Activated T-cell treated with anti-CD3 and anti-CD28 coated beads for 24 hours (primary cell): Measurements from ENCODE around the gene HOMEZ.

ENCODE experiments used
- DNase-seq: peaks from one replicate; pipeline ENCODE4 v3.0.0-alpha.2; 2020; ENCODE audit warnings: low read depth

Gene HOMEZ

DNA sequence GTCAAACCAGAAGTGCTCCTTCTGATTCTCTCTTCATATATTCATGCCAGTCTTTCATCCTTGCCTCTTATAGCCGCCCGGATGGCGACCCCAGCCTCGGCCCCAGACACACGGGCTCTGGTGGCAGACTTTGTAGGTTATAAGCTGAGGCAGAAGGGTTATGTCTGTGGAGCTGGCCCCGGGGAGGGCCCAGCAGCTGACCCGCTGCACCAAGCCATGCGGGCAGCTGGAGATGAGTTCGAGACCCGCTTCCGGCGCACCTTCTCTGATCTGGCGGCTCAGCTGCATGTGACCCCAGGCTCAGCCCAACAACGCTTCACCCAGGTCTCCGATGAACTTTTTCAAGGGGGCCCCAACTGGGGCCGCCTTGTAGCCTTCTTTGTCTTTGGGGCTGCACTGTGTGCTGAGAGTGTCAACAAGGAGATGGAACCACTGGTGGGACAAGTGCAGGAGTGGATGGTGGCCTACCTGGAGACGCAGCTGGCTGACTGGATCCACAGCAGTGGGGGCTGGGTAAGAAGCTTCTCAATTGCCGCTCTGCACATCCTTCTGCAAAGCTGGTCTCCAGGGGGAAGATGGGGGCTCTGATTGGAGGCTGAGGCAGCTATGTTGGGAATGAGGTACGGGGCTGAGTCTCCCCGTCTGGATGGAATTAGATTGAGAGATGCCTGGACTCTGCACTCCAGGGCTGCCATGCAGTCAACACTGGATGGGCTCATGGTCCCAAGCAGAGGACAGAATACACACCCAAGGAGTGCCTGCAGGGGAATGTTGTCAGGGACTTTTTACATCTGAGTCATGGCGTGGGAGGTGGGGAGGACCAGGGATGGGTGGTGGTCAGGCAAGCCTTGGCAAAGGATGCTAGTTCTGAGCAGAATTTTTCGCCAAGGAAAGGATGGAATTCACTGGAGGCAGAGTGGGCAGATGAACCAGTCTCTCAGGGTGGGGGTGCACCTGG, 22.0 kb upstream of the HOMEZ start:
- no peak for DNase-seq

DNA sequence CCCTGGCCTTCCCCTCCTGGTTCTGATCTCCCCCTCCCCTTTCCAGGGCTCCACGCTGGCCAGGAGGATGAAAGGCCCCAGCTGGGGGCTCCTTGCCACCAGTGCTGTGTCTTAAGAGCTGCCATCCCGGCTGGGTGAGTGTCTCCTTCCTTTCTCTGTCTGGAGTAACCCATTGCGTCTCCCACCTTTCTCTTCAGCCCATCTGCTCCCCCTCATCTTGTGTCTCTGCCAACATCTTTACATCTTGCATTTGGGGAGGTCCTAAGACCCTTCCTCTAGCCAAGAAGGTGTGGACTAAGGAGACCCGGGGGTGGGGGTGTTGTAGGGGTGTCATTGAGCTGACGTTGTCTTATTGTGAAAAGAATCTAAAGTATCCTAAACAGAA, 21.2 kb upstream of the HOMEZ start:
- no peak for DNase-seq

DNA sequence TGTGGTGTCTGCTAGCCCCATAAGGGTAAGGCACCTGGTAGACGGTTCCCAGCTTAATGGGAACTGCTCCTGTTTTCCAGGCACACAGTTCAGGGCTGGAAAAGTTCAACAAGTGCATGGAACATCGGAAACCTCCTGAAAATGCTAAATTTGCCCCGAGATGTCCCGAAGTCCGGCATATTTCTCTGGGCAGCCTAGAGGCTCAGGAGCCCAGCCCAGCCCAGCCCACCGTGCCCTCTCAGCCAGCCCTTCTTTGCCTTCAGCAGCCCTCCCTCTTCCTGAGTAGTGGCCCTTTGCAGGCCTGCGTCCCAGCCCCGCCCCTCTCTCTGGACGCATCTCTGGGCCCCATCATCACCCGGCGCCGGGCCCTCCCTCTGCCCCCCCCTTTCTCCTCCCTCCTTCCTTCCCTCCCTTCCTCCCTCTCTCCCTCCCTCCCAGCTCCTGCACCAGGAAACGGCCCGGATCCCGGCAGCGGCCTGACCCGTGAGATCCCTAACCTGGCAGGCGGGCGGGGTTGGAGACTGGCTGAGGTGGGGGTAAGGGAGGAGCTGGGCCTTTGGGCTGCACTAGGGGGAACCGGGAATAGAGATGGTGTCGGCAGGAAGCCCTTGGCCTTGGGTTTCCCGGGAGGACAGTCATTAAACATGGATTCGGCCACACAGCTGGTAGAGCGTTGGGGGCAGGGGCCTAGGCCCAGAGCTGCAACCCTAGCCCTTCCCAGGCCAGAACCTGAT, 20.6 kb upstream of the HOMEZ start, which contains the start of gene BCL2L2:
BCL2L2 (plus strand) TSS at position 422 of the 734 bp plus-strand sequence. CDS start 935 bp downstream, outside the sequence.
- DNase-seq = no peak

DNA sequence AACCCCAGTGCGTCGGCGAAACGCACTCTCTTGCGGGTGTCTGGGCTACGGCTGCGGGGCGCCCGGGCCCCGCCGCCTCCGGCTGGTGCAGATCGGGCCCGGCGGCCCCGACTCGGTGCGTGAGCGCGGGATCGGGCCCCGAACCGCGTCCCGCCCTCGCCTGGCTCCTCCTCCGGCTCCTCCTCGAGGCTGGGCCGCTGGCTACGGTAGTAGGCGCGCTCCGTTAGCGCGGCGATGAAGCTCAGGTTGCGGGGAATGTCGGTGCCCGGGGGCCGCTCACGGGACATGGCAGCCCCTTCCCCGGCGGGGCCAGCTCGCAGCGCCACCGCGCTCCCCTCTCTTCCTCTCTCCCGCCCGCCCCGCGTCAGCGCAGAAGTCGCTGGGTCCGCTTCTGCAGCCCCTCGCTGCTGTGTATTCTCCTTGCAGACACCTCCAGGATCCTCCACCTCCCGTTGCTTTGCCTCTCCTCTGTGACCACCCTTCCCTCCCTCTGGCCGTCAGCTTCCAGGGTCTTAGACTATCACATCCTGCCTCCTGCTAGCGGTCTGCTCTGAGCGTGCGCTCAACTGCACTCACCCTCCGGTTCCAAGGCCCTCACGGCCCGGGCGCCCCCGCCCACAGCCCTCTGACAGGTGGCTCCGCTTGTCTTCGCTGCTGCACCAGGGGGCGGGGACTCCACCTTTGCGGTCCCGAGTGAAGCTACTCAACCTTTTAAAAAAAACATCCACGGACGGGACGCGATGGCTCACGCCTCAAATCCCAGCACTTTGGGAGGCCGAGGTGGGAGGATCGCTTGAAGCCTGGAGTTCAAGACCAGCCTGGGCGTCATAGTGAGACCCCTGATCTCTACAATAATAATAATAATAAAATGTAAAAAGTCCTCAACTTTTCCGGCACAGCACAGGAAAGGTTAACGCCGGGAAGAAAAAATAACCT, 16.6 kb upstream of the HOMEZ start, which contains the start of gene PPP1R3E:
PPP1R3E (minus strand) TSS at position 570 of the 936 bp plus-strand sequence; CDS start at position 287, 283 bp downstream.
- DNase-seq = peak; percentile 79

DNA sequence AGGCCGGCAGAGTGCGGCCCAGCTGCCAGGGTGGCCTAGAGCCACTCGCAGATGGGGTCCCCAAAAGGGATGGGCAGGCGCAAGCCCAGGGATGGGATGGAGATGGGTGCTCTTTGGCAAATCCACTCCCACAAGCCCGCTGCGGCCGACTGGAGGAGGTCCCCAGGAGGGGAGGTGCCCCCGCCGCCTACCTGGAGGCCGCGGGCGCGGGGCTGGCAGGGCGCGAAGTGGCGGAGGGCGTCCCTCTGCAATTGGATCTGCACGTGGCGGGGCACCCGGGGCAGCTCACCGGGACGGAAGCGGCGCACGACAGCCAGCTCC, 16.0 kb upstream of the HOMEZ start:
- no peak for DNase-seq

DNA sequence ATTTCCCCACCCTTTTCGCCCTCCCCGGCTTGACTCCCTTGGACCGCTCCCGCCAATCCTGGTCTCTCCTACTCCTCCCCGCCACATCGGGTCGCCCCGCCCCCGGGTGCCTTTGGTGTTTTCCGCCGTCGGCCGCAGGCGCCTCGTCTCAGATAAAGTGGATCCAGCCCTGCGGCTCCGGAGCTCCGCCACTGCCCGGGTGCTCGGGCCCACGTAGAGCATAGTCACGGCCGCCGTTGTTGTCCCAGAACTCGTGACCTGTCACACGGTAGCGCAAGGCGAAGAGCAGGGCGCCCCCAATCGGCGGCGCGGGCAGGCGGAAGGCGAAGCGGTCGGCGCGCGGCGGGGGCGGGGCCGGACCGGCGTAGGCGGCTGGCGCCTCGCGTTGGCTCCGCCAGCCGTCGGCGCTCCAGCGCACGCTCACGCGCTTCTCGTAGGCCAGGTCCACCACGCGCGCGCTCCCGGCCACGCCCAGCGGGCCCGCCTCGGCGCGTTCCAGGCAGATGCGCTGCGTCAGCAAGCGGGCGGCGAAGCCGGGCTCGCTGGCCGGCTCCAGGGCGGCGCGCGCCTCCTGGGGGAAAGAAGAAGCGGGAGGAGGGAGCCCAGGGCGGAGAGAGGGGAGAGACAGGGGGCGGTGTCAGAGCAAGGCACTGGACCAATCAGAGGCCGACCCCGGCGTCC, 15.5 kb upstream of the HOMEZ start:
- DNase-seq = peak; percentile 97

DNA sequence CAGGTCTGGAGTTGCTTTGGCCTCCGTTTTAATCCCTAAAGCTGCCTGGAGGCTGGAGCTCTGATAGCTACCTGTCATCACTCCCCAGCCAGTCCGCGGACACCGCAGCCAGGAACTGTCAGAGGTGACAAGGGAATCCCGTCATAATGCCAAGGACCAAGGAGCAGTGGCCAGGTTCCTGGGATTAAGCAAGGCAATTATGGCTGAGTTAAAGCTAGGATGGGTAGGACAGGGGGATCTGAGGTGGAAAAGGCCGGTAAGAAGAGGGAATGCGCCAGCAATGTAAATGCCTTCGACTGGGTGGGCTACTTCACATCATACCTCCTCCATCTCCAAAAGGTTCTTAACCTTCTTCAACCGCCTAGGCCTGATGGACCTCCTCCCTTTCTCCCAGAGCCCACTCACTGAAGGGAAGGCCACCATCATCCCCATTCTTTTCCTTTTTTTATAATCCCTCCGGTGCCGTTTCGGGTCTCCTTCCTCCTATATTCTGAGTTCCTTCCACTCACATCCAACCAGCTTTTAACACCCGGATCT, 14.8 kb upstream of the HOMEZ start:
- no peak for DNase-seq

DNA sequence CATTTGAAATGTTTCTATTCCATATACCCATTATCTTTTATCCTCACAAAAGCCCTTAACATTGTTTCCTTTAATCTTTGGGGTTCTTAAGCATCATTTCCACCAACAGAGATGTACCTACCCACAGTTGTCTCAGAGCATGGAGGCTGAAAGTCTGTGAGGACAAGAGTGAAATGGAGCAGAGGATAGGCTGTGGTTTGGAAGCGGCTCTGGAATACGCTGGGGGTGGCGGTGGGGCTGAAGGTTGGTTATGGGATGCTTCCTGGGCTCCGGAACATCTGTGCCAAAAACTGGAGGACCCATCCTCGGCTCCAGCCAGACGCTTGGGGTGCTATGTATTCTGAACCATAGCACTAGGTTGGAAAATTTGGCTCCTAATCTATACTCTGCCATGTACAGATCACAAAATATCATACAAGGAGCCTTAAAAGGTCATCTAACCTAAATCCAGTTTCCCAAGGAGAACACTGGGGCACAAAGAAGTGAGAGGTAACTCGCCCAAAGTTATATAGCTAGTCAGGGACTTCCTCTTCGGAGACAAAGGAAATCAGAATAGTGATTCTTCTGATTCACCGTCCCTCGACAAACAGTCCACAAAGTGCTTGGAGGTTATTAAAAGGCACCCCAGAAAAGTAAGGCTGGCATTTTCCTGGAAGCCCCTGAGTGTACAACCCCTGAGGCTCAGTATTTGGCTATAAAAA, 14.2 kb upstream of the HOMEZ start:
- no peak for DNase-seq

DNA sequence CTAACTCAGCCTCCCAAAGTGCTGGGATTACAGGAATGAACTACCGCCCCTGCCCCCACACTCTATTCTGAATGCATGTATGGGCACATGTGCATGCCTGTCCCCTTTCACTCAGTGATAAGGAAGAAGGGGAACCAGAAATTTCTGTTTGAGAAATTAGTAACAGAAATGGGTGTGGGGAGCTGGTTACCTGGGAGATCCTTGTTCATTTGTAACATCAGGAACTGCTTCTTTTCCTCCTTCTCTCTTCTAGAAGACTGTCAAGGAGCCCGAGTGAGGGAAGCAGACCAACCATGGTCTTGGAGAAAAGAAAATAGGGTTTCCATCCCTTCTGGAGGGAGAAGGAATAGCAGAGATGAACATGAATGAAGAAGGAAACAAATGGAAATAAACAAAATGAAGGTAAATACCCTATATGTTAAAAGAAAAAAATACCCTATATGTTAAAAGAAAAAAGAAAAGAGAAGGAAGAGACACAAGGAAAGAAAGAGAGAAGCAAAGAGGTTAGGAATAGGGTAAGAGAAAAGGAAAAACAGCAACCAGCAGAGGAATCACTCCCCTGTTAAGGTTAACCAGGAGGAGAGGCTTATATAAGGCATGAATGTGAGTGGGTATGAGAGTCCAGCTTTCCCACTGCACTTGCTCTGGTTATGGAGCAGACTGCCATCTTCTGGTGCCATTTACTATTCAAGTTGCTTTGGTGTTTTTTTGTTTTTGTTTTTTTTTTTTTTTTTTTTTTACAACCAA, 13.5 kb upstream of the HOMEZ start:
- no peak for DNase-seq

DNA sequence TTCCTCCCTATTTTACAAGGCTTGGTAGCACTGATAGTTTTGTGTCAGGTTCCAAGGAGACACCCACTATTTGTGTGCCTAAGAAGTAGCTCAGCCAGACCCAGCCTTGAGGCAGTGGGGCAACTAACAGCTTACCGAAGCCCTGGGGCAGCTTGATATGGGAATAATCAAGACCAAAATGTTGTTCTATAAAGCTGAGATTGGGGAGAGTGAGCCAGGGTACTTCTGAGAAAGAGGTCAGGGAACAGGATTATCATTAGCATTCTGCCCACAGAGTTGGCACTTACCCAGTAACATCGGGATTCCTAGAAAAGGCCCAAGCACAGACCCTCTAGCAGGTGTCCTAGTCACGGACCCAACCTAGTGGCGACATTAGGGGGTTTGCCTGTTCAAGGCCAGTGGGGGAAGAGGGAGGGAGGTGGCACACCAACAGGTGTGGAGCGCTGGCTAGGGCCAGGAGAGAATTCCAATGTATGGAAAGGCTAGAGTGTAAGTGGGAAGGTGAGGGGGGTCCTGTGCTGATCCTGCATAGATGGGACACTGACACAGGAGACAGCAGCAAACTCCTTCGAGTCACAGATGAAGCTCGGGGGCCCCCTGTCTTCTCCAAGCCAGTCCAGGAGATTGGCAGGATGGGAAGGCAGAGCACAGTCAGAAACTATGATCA, 11.8 kb upstream of the HOMEZ start:
- no peak for DNase-seq

DNA sequence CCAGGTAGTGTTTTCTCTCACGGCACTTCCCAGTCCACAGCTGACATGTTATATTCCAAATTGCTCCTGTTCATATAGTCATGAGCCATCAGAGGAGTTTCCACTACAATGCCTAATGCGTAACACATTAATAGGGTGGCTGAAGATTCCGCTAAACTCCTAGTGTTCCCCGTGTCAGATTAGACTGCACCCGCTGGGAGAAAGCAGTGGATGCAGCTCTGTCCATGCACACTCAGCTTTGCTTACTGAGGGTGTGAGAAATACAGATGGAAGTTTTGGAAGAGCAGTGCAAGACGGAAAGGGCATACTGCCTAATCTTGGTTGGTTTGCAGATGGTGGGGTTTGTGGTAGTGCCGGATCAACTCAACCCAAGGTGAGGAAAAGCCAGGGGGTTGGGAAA, 11.2 kb upstream of the HOMEZ start:
- DNase-seq = no peak

DNA sequence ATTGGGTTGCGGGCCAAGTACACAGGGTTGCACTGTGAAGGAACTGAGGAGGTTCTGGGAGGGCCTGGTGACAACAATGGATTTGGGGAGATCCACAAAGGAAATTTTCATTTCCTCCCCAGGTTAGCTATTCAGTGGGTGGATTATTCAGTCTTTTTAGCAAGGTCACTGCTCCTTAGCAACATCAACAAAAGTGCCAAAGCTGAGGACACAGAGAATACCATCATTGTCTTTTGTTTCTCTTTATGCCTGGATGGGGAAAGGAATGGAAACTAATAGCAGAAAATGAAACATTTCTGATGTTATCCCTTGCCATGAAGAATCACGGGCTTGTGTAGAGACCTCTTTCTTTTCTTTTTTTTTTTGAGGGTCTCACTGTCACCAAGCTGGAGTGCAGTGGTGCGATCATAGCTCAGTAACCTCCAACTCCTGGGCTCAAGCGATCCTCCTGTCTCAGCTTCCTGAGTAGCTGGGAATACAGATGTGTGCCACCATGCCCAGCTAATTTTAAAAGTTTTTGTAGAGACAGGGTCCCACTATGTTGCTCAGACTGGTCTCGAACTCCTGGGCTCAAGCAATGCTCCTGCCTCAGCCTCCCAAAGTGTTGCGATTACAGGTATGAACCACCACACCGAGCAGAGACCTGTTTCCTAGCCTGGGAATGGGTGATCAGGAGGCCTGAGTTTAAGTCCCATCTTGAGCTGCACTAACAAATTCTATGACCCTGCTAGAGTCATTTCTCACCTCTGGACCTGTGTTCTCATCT, 10.3 kb upstream of the HOMEZ start:
- no peak for DNase-seq

DNA sequence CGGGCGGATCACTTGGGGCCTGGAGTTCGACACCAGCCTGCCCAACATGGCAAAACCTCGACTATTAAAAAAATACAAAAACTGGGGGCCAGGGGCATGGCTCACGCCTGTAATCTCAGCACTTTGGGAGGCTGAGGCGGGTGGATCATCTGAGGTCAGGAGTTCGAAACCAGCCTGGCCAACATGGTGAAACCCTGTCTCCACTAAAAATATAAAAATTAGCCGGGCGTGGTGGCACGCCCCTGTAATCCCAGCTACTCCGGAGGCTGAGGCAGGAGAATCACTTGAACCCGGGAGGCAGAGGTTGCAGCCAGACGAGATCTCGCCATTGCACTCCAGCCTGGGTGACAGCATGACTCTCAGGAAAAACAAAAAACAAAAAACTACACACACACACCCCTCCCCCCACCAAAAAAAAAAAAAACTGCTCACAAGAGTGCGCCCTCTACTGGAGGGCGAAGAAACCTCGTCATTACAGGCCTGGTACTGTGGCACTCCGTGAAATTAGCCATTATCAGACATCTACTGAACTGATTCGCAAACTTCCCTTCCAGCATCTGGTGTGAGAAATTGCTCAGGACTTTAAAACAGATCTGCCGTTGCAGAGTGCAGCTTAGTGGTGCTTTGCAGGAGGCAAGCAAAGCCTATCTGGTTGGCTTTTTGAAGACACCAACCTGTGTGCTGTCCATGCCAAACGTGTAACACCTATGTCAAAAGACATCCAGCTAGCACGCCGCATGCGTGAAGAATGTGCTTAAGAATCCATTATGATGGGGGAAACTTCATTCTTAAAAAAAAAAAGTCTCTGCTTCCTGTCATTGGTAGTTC, 9.0 kb upstream of the HOMEZ start:
- DNase-seq = peak; percentile 26

DNA sequence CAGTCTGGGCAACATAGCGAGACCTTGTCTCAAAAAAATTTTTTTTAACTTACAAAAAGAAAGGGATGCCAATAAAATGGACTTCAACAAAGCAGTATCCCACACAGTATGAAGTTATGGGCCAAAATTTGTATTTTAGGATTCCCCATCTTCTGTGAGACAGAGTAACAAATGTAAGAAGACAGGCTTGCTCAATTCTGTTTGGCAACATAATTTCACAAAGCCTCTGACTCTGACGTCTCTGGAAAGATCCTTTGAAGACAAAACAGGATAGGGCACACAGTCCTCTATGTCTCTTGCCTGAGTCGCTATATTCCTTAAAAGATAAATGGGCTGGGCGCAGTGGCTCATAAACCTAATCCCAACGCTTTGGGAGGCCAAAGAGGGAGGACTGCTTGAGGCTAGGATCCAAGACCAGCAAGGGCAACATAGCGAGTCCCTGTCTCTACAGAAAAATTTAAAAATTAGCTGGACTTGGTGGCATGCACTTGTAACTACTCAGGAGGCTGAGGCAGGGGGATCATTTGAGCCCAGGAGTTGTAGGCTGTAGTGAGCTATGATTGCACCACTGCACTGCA, 1.1 kb upstream of the HOMEZ start:
- no peak for DNase-seq

DNA sequence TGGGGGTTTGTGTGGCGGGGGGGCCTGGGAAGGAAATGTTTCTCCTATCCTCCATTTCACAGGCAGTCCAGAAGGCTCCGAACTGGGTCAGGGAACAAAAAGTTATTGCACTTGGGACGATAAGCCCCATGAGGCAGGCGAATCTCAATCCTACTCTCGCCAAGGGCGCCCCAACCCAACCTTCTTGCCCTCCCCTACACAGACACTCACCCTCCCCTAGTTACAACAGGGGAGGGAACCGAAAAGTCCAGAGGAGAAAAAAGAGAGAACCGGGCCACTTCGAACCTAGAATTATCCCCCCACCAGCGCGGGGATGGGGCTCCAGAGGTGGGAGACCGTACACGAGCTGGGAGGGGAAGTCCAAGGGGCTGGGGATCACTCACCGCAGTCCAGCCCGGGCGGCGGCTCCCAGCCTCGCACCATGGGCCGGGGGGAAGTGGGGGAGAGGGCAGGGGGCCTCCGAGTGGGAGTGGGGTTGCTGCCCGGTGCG, 357 bp downstream of the HOMEZ start:
- no peak for DNase-seq

DNA sequence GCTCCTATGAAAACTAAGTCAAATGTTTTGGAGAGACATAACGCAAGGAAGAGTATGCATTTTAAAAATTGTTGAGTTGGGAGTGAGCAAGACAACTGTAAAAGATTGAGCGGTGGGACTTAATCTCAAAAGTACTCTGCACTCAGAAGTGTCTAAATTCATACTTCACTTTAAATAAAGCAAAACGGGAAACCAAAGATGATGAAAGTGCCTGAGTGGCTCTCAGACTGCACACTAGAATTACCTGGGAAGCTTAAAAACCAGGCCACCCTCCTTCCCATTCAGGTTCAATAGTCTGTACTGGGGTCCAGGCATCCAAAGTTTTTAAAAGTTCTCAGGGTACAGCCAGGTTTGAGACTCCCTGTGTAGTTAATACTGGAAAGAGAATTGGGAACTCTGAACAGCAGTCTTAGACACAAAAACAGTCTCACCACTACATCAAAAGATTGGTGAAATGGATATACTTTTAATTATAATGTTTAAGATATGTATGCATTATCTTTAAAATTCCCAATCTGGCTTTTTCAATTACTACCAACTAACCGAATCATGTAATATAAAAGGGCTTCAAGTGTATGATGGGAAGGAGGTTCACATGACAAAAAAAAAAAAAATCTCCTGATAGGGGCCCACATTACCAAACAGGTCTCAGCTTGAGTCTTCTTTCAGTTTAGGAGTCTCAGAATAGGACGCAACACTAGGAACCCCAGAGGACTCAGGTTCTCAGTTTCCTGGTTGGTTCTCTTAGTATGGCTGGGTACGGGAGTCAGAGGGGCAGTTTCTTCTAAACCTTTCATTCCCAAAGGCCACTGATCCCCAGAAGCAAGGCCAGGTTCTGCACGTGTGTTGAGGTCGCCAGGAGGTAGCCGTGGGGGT, 1.0 kb downstream of the HOMEZ start:
- peak; percentile 20 for DNase-seq
